H1 (cell line): ENCODE measurements around the gene MCUR1. TPM values are rescaled to one million over a fixed set of nuclear protein-coding genes. Genes with fewer than 3 reads are reported as not detected.

Experiments
- CBX8 ChIP-seq: fragments of 300-800, 300-1000 bp; sonication (generic); IDR thresholded peaks from 2 replicates; pipeline ENCODE4 v1.7.1; 2016; ENCODE audit warnings: low read depth, low read length, borderline replicate concordance
- CHD7 ChIP-seq: fragments of 300-600 bp; sonication (generic); IDR thresholded peaks from 2 replicates; pipeline ENCODE4 v1.7.1; 2012; ENCODE audit warnings: low read length, moderate library complexity, mild to moderate bottlenecking, inconsistent platforms; ENCODE audit not compliant: insufficient replicate concordance
- RNF2 ChIP-seq: fragments of 200-900, 300-1000 bp; sonication (generic); IDR thresholded peaks from 2 replicates; pipeline ENCODE4 v1.7.1; 2016; ENCODE audit warnings: borderline replicate concordance, low read depth, mild to moderate bottlenecking, antibody characterized with exemption, low read length; ENCODE audit not compliant: poor library complexity, severe bottlenecking; ENCODE audit errors: missing control alignments
- SP4 ChIP-seq: IDR thresholded peaks from 2 replicates; pipeline ENCODE4 v1.6.1; 2012; ENCODE audit warnings: low read length, inconsistent platforms
- TCF12 ChIP-seq: IDR thresholded peaks from 2 replicates; pipeline ENCODE4 v1.6.1; 2011; ENCODE audit warnings: low read depth, mild to moderate bottlenecking, low read length
- polyA plus RNA-seq, 7 experiments: library from polyadenylated mRNA; depleted of rRNA in 3 of 7; stranded (reverse) in 5 of 7; unstranded in 2 of 7; fragments of >200 nt in 5 of 7; fragments of 200-250 nt in 2 of 7; gene quantifications; 1 replicate in 5 of 7; 2 replicates in 1 of 7; 4 replicates in 1 of 7; pipeline versions ENCODE4 v1.2.1 to v1.2.3, GENCODE V29; 2011 to 2013; ENCODE audit warnings: missing spikeins in 2 of 7, mixed read lengths in 2 of 7
- total RNA-seq: library from RNA; stranded (reverse); fragmentation: NEBNext Ultra II Directional; extraction: Animal tissue kit (Norgen Biotek cat#: 25700); gene quantifications from 2 replicates; pipeline ENCODE4 v1.2.1, GENCODE V29; 2021

Gene MCUR1
- total and polyA plus RNA-seq, 2 of the 8 experiments (the other 6 are each of a cell fraction or from before 2014, with no cell fraction given), result 9.6 to 37.3 TPM

- TF ChIP-seq SP4 (no peak), CHD7 (no peak), RNF2 (no peak), CBX8 (no peak), TCF12 (no peak)
Observed at GRCh38 chr6:13761361-13762036, 52.9 kb downstream of the MCUR1 start (continued).
